CD1c-positive myeloid dendritic cell (primary cell): ENCODE measurements around the gene CNTN6.

Source experiments
- DNase-seq: peaks from one replicate; pipeline ENCODE4 v3.0.0-alpha.2; 2016; ENCODE audit errors: extremely low spot score

CNTN6 gene

GRCh38 chr3:1172644-1173043, 79.8 kb downstream of the CNTN6 start:
- no peak for DNase-seq

- no peak for DNase-seq
These were observed 86.3 kb downstream of the CNTN6 start for GRCh38 chr3:1179146-1179545.

DNA sequence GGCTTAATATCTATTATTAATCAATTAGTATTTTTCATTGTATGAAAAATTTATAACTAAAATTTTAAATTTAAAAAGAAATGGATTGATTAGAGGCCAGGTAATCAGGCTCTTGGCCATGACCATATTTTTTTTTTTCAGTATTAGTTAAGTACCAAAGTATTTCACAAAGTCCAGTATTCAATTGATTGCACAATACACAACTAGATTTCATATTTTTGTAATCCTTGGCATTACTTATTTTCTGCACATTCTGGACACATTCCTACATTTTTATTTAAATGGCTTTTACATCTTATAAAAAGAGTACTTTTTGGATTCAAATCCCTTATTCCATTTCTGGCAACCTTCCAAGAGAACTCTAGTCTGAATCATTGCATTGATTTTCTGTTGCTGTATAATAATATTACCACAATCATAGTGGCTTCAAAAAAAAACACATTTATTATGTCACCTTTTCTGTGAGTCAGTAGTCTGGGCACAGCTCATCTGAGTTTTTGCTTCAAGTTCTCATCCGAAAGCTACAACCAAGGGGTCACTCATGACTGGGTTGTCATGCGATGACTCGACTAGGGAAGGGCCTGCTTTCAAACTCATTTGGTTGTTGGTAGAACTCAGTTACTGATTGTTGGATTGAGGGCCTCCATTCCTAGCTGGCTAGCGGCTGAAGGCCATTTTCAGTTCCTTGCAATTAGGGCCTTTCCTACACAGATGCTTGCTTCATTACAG, 90.7 kb downstream of the CNTN6 start:
- DNase-seq = no peak

DNA sequence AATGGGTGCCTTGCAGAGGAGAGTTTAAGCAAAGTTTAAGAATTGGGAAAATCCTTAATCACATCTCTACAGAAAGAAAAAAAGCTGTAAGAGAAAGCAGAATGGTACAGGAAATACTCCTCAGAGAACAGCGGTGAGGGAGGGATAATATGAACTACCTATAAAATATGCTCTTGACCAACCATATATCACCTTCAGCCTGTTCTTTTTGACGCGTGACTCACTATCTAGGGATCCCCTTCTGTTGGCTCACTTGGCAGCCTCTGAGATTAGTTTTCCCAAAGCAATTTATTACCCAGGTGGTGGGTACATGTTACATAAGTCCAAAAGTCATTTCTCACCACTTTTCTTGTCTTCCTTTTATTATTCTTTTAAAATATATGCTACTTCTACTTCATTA, 97.7 kb downstream of the CNTN6 start:
- no peak for DNase-seq

DNA sequence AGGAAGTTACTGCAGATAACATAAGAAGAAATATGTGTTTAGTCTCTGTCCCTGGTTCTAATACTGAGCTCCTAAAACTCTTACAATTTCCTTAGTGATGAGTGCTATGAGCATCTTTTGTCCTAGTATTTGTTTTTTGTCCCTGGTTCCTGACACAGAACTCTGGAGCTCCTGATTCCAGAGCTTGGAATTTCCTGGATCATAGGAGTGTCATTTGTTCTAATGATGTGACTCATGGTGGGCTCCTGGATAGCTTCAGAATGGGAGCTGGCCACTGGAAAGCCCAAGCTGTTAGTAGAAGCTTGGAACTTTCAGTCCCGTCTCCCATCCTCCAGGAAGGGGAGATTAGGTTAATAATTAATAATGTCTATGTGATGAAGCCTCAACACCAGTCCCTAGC, 98.2 kb downstream of the CNTN6 start:
- no peak for DNase-seq

DNA sequence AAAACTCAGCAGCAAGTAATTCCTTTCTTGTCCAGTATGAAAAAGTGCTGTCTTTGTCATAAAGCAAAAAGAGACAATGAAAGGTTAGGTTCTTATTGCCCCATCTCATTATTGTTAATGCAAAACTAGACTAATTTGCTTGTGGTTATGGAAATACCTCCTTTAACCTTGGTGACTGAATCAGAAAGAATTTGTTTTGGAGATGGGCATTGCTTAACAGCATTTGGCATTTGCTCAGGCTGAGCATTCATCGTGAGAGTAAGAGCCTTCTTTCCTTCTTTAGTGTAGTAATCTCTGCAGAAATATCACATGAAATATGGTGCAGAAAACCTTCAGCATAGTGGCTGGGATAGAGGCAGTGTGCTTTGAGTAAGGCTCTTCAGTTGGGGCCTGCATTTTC, 103.1 kb downstream of the CNTN6 start:
- no peak for DNase-seq

GRCh38 chr3:1197051-1197450, 104.2 kb downstream of the CNTN6 start:
- no peak for DNase-seq

- no peak for DNase-seq
These were observed 107.5 kb downstream of the CNTN6 start for GRCh38 chr3:1200371-1200770.

DNA sequence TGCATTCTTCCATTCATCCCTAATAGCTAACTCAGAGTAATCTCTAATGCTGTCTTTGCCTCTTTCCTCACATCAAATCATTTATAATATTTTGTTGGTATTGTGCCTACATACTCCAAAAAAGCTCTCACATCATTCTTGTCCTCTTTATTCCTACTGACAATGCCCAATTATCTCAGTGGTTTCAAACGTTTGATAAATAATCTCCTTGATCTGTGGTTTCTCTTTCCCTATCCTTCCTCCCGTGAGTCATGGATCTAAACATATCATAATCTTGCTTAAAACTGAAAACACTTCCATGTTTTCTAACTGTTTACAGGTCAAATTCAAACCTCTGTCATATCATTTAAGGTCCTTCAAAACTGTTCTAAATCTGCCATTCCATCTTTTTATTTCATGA, 115.1 kb downstream of the CNTN6 start:
- DNase-seq = no peak

DNA sequence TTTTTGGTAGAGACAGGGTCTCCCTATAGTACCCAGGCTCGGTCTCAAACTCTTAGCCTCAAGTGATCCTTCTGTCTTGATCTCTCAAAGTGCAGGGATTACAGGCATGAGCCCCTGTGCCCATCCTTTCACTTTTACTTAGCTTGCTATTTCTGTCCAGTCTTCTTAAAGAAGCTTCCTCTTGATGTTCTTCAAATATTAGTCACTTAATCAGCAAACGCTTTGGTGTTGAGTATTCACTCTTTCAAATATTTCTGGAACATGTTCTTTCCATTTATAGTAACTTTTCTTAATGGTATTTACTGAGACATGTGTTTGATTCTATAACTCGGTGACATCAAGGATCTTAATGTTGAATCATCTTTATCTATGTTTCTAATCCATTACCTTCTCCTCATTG, 122.1 kb downstream of the CNTN6 start:
- DNase-seq = no peak

DNA sequence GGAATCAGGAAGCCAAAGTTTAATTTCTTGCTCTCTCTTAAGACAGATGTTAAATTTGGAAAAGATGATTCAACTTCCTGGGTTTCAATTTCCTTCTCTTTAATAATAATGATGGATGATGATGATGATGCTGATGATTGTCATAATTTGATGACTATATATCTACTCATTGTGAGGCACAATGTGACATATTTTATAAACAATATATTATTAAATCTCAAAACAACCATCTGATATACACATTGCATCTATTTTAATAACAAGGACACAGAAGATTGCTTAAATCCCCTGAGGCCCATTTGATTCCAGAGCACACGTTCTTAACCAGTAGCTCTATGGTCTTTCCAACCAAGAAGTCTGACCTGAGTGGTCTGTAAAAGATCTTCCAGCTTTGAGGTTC, 124.0 kb downstream of the CNTN6 start:
- DNase-seq = no peak

DNA sequence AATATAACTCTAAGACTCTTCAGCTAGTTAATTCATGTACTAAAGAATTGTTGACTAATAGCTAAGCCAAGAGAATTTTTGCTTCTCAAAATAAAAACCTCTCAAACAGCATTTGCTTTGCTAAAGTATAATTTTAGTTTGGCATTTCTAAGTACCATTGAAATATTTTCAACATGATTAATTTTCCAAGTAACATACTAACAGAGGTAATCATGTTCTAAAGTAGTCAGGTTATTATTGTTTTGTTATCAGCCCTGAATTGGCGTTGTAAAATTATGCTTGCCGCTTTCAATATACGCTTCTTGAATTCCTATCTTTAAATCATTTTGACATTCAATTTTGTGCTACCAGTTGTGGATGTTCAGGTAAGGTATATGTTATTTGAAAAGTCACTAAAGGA, 134.3 kb downstream of the CNTN6 start:
- no peak for DNase-seq

GRCh38 chr3:1228289-1228688, 135.5 kb downstream of the CNTN6 start:
- DNase-seq = no peak

GRCh38 chr3:1230920-1231319, 138.1 kb downstream of the CNTN6 start:
- no peak for DNase-seq

DNA sequence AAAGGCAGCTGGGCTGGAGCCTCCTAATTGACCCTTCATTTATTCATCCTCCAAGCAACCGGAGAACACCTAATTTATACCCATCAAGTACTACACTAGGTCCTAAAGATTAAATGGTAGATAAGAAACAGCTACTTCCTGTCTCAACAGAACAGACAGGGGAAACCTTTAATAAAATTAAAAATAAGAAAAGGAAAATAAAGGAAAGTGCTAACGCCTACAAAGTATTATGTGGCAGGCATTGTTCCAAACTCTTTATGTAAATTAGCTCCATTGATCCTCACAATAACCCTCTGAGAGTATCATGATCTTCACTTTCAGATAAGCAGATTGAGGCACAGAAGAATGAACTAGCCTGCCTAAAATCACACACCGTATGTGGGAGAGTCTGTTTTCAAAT, 139.5 kb downstream of the CNTN6 start:
- no peak for DNase-seq

DNA sequence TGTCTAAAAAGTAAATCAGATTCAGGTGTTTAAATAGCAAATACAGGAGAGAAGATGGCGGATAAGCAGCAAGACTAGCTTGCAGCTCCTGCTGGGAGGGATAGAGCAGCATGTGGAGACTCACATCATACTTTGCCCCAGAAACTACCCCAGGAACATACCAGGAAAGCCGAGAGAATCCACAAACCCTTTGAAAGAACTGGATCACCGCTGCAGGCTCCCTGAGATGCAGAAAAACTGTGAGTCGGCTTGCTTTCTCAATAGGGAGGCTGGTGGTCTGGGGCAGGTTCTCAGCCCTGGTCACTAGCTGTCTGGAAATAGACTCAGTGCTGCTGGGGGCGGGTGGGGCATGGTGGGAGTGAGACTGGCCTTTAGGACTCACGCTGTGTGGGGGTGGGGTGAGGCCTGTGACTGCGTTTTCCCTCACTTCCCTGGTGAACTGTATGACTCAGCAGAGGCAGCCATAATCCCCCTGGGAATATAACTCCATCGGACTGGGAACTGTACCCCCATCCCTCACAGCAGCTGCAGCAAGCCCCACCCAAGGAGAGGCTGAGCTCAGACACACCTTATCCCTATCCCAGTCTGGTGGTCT, 142.8 kb downstream of the CNTN6 start:
- DNase-seq = no peak

GRCh38 chr3:1251282-1252060, 158.6 kb downstream of the CNTN6 start:
- no peak for DNase-seq

GRCh38 chr3:1252061-1252430, 159.2 kb downstream of the CNTN6 start:
- DNase-seq = no peak

DNA sequence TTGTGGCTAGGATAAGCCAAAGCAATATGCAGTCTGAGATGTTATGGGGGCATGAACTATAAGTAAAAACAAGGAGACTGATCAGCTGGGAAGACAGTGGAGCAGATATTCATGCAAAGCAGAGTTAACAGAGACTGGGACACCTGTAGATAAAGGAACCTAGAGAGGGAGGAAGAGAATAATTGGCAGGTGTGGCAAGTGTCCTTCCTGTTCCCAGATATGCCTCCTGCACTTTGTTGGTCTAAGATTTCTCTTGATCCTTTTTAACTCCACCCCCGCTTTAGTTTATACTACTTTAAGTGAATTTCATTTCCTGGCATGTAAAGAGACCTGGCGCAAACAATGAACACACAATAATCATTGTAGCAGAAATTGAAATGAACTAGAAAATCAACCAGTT, 169.4 kb downstream of the CNTN6 start:
- DNase-seq = no peak

DNA sequence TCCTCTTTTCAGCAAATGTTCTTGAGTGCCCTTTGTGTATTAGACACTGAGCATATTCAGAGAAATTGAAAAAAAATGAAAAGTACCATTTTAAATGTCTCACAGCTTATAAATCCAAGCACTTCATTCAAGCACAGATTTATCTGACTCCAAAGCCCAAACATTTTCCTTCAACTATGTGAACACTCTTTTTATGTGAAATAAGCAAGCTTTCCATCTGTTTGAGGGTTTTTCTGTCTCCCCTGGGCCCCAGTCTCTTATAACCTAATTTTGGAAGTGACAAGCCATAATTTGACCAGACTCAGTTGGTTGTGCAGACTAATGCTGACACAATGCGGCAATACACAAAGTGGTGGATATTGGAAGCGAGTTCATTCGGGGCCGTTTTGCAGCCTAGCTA, 170.3 kb downstream of the CNTN6 start:
- DNase-seq = no peak

DNA sequence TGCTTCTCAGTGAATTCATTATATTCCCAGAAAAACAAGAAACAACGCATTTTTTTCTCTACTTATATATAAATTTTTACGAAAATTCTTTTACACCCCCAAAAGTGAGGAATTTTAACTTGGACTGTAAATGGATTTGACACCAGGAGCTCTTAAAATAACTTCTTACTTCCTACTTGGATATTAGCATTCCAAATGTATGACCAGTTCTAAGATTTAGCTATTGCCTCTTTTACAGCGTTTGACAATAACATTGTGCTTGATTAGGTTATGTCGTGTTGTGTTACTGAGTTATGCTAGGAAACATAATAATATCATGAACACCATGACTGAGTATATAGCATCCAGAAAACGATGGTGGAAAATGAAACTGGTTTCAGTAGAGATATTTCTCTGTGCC, 177.0 kb downstream of the CNTN6 start:
- DNase-seq = no peak

- no peak for DNase-seq
These were observed 179.9 kb downstream of the CNTN6 start for GRCh38 chr3:1272546-1273265.

DNA sequence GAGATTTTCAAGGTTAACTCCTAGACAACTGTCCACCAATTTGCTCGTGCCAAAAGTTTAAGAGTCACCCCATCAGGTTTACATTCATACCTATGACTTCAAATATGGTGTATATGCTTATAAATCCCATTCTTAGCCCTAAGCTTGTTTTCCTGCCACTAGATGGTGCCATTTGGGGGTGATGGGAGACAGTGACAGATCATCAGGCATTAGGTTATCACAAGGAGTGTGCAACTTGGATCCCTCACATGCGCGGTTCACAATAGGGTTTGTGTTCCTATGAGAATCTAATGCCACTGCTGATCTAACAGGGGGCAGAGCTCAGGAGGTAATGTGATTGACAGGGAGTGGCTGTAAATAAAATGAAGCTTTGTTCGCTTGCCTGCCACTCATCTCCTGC, 182.7 kb downstream of the CNTN6 start:
- no peak for DNase-seq
